Measurements from ENCODE around the gene TRAPPC3.

- TF ChIP-seq, protein P1, sequence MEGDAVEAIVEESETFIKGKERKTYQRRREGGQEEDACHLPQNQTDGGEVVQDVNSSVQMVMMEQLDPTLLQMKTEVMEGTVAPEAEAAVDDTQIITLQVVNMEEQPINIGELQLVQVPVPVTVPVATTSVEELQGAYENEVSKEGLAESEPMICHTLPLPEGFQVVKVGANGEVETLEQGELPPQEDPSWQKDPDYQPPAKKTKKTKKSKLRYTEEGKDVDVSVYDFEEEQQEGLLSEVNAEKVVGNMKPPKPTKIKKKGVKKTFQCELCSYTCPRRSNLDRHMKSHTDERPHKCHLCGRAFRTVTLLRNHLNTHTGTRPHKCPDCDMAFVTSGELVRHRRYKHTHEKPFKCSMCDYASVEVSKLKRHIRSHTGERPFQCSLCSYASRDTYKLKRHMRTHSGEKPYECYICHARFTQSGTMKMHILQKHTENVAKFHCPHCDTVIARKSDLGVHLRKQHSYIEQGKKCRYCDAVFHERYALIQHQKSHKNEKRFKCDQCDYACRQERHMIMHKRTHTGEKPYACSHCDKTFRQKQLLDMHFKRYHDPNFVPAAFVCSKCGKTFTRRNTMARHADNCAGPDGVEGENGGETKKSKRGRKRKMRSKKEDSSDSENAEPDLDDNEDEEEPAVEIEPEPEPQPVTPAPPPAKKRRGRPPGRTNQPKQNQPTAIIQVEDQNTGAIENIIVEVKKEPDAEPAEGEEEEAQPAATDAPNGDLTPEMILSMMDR (IDR thresholded peaks at IDR 0.05): no peak
- no peak for TF ChIP-seq EZH2 (IDR thresholded peaks at IDR 0.05; ENCODE audit: borderline replicate concordance, insufficient read depth, low read depth, low read length, poor library complexity, severe bottlenecking)
These were observed 23.7 kb upstream of the TRAPPC3 start for GRCh38 chr1:36172983-36173382.
